Activated CD8-positive, alpha-beta memory T cell treated with anti-CD3 and anti-CD28 coated beads for 24 hours (primary cell): ENCODE results near the gene BNC1.
"Not testable (repeated sequence)": the region's sequence is repeated elsewhere in the genome, so short reads cannot be mapped to it uniquely, and the experiment has no call there.

Experiments used
- DNase-seq: peaks from one replicate; pipeline ENCODE4 v3.0.0-alpha.2; 2020

The BNC1 gene

GRCh38 chr15:83295417-83295816, 11.0 kb upstream of the BNC1 start:
- DNase-seq, result no peak

GRCh38 chr15:83293201-83293600, 8.7 kb upstream of the BNC1 start:
- no peak for DNase-seq

- DNase-seq, result no peak
Observed at GRCh38 chr15:83292317-83292716, 7.9 kb upstream of the BNC1 start.

- no peak for DNase-seq
Observed at GRCh38 chr15:83290236-83290635, 5.8 kb upstream of the BNC1 start.

- no peak for DNase-seq
Observed at GRCh38 chr15:83289160-83289559, 4.7 kb upstream of the BNC1 start.

GRCh38 chr15:83288381-83288801, 3.9 kb upstream of the BNC1 start:
- no peak for DNase-seq

- DNase-seq, result no peak
Observed at GRCh38 chr15:83287541-83288027, 3.1 kb upstream of the BNC1 start.

- DNase-seq, result no peak
Observed at GRCh38 chr15:83285979-83286553, 1.6 kb upstream of the BNC1 start.

GRCh38 chr15:83285284-83285978, 967 bp upstream of the BNC1 start:
- no peak for DNase-seq

- DNase-seq, result no peak
Observed at GRCh38 chr15:83283813-83284558, 478 bp downstream of the BNC1 start.

GRCh38 chr15:83283138-83283812, 1.2 kb downstream of the BNC1 start:
- no peak for DNase-seq

GRCh38 chr15:83282776-83283137, 1.7 kb downstream of the BNC1 start:
- no peak for DNase-seq

GRCh38 chr15:83282141-83282540, 2.3 kb downstream of the BNC1 start:
- DNase-seq, result no peak

- no peak for DNase-seq
Observed at GRCh38 chr15:83278191-83278590, 6.3 kb downstream of the BNC1 start.

GRCh38 chr15:83276661-83277060, 7.8 kb downstream of the BNC1 start:
- no peak for DNase-seq

- no peak for DNase-seq
Observed at GRCh38 chr15:83275412-83275811, 9.1 kb downstream of the BNC1 start.

GRCh38 chr15:83270176-83270575, 14.3 kb downstream of the BNC1 start:
- DNase-seq, result no peak

GRCh38 chr15:83268147-83268546, 16.3 kb downstream of the BNC1 start:
- no peak for DNase-seq

GRCh38 chr15:83262594-83263315, 21.7 kb downstream of the BNC1 start:
- no peak for DNase-seq

GRCh38 chr15:83262181-83262580, 22.3 kb downstream of the BNC1 start:
- not testable (repeated sequence) for DNase-seq

GRCh38 chr15:83250781-83251180, 33.7 kb downstream of the BNC1 start:
- DNase-seq, result no peak

- DNase-seq, result no peak
Observed at GRCh38 chr15:83249030-83249343, 35.5 kb downstream of the BNC1 start.
